Skeletal muscle satellite cell (primary cell): ENCODE data around the gene GRIA3. TPM values are rescaled to one million over a fixed set of nuclear protein-coding genes. Genes with fewer than 3 reads are reported as not detected.

Source experiments
- H3K27me3 ChIP-seq: 2 replicates; pipeline ENCODE4 v1.7.0; 2013; ENCODE audit warnings: low read length; ENCODE audit not compliant: control insufficient read depth, insufficient read depth
- H3K36me3 ChIP-seq: 2 replicates; pipeline ENCODE4 v1.7.0; 2013; ENCODE audit warnings: mild to moderate bottlenecking, control low read depth, low read length; ENCODE audit not compliant: insufficient read depth
- H3K4me1 ChIP-seq: 2 replicates; pipeline ENCODE4 v1.7.0; 2013; ENCODE audit warnings: low read length; ENCODE audit not compliant: control insufficient read depth, insufficient read depth
- H3K4me2 ChIP-seq: 2 replicates; pipeline ENCODE4 v1.7.0; 2013; ENCODE audit warnings: mild to moderate bottlenecking, low read length
- H3K4me3 ChIP-seq: 2 replicates; pipeline ENCODE4 v1.7.0; 2013; ENCODE audit warnings: low read length
- H3K9ac ChIP-seq: 2 replicates; pipeline ENCODE4 v1.7.0; 2013; ENCODE audit warnings: mild to moderate bottlenecking, low read depth, low read length, moderate library complexity
- H3K9me3 ChIP-seq: replicated peaks from 2 replicates; pipeline ENCODE4 v1.7.0; 2013; ENCODE audit warnings: mild to moderate bottlenecking, control low read depth, low read length
- total RNA-seq: library from RNA; depleted of rRNA; stranded (reverse); fragments of >200 nt; gene quantifications from 2 replicates; pipeline ENCODE4 v1.2.3, GENCODE V29; 2012; rRNA removed

GRIA3 gene
- total RNA-seq: 1.0 and 2.0 TPM in 2 replicates

DNA sequence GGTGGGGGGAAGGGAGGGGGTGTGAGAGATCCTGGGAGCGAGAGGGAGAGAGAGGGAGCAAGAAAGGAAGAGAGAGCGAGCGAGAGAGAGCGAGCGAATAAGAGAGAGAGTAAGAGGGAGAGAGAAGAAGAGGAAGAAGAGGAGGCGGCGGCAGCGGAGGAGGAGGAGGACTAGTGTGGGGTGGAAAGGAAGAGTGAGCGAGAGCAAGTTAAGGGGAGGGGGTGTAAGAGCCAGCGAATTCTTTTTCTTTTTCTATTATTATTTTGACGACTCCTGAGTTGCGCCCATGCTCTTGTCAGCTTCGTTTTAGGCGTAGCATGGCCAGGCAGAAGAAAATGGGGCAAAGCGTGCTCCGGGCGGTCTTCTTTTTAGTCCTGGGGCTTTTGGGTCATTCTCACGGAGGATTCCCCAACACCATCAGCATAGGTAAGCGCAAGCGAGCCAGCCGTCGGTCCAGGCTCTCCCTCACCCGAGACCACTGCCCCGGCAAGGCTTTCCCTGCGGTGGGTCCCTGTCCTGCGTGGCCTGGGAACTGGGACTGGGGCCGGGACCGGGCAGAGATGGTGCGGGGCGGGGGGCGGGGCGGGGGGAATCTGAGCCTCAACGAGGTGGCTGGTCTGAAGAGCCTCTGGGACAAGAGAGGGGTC, at the start of gene GRIA3:
TSS of gene GRIA3 (plus strand) at position 60 of the 647 bp plus-strand sequence. CDS start at position 318, 258 bp downstream.
- Histone ChIP-seq H3K4me3 (peak within 1 kb of the TSS; percentile 67), H3K4me2 (peak within 1 kb of the TSS; percentile 79), H3K4me1 (no peaks in the 10 kb centered on the region), H3K9me3 (no peaks in the 10 kb centered on the region), H3K27me3 (no peaks in the 10 kb centered on the region), H3K9ac (peak within 1 kb of the TSS; percentile 35), H3K36me3 (no peaks in the 10 kb centered on the region)

DNA sequence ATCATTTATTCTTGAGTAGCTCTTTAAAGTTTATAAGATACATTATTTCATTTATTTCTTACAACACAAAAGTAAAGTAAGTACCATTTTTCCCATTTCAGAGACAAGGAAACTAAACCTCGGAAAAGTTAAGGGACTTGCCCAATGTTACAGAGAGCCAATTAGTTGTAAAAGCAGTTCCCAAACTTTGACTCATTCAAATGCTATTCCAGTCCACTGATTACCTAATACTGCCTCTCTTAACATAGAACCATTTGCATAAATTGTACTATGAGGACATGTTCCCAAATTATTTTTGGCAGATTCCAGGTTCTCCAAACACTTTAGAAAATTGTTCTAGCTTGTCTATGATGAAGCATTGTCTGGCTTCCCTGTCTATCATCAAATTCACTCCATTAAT, 45.6 kb upstream of the GRIA3 start:
- Histone ChIP-seq H3K9me3 (no peaks in the 10 kb centered on the region), H3K9ac (no peak overlapping the region), H3K4me1 (no peaks in the 10 kb centered on the region), H3K27me3 (no peaks in the 10 kb centered on the region), H3K4me2 (no peak overlapping the region), H3K36me3 (no peaks in the 10 kb centered on the region), H3K4me3 (no peak overlapping the region)

DNA sequence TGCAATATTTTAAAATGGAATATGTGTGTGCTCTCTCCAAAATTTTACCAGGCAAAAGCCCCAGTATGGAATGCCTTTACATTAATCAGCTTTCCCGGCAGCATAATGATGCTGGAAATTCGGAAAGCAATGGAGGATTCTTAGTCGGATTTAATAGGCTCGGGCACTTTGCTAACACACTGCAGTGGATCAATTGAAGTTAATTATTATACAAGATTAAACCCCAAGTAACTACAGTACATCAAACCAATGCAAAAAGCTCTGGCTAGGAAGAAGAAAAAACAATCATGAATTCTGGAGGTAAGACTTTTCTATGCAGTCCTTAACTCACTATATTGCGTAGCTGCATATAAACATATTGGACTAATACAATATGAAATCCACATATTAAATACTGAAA, 43.6 kb upstream of the GRIA3 start:
- no peak overlapping the region for H3K9ac ChIP-seq
- no peaks in the 10 kb centered on the region for H3K4me1 ChIP-seq
- H3K4me2 ChIP-seq: no peak overlapping the region
- H3K9me3 ChIP-seq: no peaks in the 10 kb centered on the region
- no peaks in the 10 kb centered on the region for H3K27me3 ChIP-seq
- H3K36me3 ChIP-seq: no peaks in the 10 kb centered on the region
- no peak overlapping the region for H3K4me3 ChIP-seq

DNA sequence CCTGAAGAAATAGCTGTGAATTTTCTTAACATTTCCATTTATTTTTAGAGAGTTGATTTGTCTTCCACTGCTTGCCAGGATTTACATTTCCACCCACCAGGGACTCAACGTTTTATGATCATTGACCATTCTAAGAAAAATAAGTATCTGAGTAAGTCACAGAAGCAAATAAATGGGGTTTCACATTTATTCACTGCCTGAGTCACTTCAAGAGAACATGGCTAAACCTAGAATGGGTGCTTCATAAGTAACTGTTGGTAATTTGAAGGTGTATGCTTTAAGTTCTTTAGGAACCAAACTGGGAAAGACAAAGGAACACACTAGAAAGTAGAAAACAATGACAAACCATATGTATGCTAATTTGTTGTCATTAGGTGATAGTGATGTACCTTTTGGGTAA, 43.2 kb upstream of the GRIA3 start:
- Histone ChIP-seq H3K4me2 (no peak overlapping the region), H3K4me1 (no peaks in the 10 kb centered on the region), H3K27me3 (no peaks in the 10 kb centered on the region), H3K9ac (no peak overlapping the region), H3K36me3 (no peaks in the 10 kb centered on the region), H3K4me3 (no peak overlapping the region), H3K9me3 (no peaks in the 10 kb centered on the region)

DNA sequence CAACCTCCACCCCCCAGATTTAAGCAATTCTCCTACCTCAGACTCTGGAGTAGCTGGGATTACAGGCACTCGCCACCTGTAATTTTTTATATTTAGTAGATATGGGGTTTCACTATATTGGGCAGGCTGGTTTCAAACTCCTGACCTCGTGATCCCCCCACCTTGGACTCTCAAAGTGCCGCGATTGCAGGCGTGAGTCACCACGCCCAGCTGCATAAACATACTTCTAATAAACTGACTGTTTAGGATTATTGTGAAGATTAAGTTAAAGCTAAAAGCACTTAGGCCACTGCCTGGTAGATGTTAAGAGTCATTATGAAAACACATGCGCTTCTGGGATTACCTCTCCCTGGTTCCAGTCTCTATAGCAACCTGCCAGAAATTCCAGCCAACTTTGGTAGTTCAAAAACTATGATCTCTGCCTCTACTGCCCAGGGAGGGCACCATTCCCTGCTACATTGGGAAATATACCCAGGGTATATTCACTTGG, 30.2 kb upstream of the GRIA3 start:
- no peaks in the 10 kb centered on the region for H3K27me3 ChIP-seq

DNA sequence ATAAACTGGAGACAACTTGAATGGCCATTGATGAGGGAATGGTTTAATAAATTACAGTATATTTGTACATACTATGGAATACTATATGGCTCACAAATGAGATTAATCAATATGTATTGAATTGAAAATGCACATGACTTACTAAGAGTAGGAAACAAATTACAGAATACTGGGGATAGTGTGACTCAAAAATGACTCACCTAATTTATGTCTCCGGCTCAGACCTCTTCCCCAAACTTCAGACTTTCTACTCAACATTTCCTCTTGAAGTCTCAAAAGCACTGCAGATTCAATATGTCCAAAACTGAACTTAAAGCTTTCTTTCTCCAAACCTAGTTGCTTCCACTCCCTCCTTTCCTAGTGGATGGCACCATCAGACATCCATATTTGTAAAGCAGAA, 28.8 kb upstream of the GRIA3 start:
- no peak overlapping the region for H3K4me3 ChIP-seq
- no peak overlapping the region for H3K9ac ChIP-seq
- no peaks in the 10 kb centered on the region for H3K9me3 ChIP-seq
- H3K4me1 ChIP-seq: no peaks in the 10 kb centered on the region
- H3K36me3 ChIP-seq: no peaks in the 10 kb centered on the region
- no peaks in the 10 kb centered on the region for H3K27me3 ChIP-seq
- H3K4me2 ChIP-seq: no peak overlapping the region

More for the DNA sequence above, 30.2 kb upstream of the GRIA3 start:
- Histone ChIP-seq H3K36me3 (no peaks in the 10 kb centered on the region), H3K4me3 (no peak overlapping the region), H3K4me1 (no peaks in the 10 kb centered on the region), H3K4me2 (no peak overlapping the region), H3K9me3 (no peaks in the 10 kb centered on the region), H3K9ac (no peak overlapping the region)

DNA sequence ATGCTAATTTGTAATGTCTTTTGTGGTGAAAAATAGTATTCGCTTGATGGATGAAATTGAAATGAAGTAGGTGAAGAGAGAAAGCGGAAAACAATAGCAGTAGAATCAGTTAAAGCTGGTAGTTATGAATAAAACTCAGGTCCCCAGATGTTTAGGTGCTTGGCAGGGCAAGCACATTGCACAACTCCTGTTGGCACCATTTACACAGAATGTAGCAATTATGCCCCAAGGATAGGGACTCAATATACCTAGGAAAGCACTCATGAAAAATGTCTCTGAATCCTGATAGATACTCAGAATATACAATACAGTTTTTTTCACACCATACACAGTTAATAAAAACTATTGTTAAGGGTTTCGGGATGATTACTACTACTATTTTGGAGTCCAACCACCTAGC, 26.5 kb upstream of the GRIA3 start:
- Histone ChIP-seq H3K36me3 (no peaks in the 10 kb centered on the region), H3K4me1 (no peaks in the 10 kb centered on the region), H3K9me3 (no peaks in the 10 kb centered on the region)

DNA sequence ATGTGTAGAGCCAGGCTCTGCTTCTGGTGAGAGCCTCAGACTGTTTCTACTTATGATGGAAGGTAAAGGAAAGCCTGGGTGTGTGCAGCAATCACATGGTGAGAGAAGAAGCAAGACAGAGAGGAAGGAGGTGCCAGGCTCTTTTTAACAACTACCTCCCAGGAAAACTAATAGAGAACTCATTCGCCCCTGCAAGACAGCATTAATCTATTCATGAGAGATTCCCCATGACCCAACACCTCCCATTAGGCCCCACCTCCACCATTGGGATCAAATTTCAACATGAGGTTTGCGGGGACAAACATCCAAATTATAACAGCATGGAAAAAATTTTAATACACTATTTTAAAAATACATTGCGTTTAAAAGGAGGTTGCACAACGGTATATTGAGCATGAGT, 24.7 kb upstream of the GRIA3 start:
- no peaks in the 10 kb centered on the region for H3K9me3 ChIP-seq
- H3K4me3 ChIP-seq: no peak overlapping the region
- H3K27me3 ChIP-seq: no peaks in the 10 kb centered on the region
- H3K36me3 ChIP-seq: no peaks in the 10 kb centered on the region
- no peak overlapping the region for H3K4me2 ChIP-seq
- no peaks in the 10 kb centered on the region for H3K4me1 ChIP-seq
- H3K9ac ChIP-seq: no peak overlapping the region

More for the DNA sequence above, 26.5 kb upstream of the GRIA3 start:
- Histone ChIP-seq H3K4me2 (no peak overlapping the region), H3K27me3 (no peaks in the 10 kb centered on the region), H3K4me3 (no peak overlapping the region), H3K9ac (no peak overlapping the region)

DNA sequence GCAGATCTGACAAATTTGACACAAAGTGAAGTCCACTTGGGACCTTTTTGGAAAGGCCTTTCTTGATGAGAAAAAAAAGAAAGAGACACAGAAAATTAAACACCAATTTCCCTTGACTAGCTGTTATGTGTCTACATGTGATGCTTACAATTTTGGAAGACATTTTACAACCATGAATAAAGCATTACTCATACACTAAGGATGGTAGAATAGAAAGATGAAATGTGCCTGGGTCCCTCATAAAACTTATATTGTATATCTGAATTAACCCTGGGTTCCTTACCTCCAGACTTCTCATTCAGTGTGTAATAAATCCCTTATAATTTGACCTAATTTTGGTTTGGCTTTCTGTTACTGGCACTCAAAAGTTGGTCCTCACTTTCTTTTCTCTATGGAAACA, 16.5 kb upstream of the GRIA3 start:
- no peaks in the 10 kb centered on the region for H3K27me3 ChIP-seq
- H3K9me3 ChIP-seq: no peaks in the 10 kb centered on the region
- no peak overlapping the region for H3K4me3 ChIP-seq
- H3K4me2 ChIP-seq: no peak overlapping the region
- H3K36me3 ChIP-seq: no peaks in the 10 kb centered on the region
- H3K4me1 ChIP-seq: no peaks in the 10 kb centered on the region
- H3K9ac ChIP-seq: no peak overlapping the region

DNA sequence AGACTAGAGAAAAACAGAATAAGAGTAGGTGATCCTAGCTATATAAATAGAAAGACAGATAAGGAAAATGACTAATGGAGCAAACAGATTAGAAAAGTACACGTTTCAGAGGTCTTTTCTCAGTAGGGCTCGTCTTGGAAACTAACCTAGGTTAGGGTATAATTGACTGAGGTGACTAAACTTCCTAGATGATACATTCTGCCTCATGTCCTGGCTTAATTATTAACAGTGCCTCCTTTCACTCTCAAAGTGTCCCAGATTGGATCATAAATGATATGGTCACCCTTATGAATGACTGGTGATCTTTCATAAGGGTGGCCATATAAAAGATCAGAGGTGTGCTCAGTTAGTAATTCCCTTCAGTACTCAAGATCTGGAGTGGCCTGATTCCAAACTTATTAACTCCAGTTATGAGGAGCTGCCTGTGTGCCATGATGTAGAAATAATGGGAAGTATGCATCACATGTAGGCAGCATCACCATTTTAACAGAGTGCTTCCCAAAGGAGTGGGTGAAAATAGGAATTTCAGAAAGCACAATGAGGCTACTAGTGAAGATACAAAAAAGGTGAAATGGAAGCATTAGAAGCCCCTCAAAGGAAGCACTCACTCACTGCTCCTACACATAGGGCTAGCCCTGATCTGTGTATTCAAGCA, 14.7 kb upstream of the GRIA3 start:
- Histone ChIP-seq H3K4me2 (no peak overlapping the region), H3K9ac (no peak overlapping the region), H3K4me3 (no peak overlapping the region), H3K36me3 (no peaks in the 10 kb centered on the region), H3K27me3 (no peaks in the 10 kb centered on the region), H3K9me3 (no peaks in the 10 kb centered on the region), H3K4me1 (no peaks in the 10 kb centered on the region)

DNA sequence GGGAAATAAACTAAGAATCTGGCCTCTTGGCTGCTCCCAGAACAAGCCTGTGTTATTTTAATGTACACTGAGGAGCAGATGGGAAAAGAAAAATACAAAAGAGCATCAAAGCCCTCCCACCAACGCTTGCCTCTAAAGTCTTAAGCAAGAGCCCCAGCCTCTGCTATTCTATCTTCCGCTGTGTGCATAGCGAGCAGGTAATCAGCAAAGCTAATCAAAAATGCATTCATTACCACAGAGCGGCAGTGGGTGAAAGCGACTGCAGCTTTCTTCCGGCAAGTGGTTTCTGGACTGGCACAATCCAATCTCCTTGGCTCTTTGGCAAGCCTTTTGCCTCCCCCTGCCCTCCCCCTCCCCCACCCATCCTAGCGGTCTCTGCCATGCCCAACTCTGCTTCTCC, 13.5 kb upstream of the GRIA3 start:
- no peaks in the 10 kb centered on the region for H3K36me3 ChIP-seq
- H3K27me3 ChIP-seq: no peaks in the 10 kb centered on the region
- H3K4me3 ChIP-seq: no peak overlapping the region
- H3K4me2 ChIP-seq: no peak overlapping the region
- no peak overlapping the region for H3K9ac ChIP-seq
- H3K9me3 ChIP-seq: no peaks in the 10 kb centered on the region
- no peaks in the 10 kb centered on the region for H3K4me1 ChIP-seq

DNA sequence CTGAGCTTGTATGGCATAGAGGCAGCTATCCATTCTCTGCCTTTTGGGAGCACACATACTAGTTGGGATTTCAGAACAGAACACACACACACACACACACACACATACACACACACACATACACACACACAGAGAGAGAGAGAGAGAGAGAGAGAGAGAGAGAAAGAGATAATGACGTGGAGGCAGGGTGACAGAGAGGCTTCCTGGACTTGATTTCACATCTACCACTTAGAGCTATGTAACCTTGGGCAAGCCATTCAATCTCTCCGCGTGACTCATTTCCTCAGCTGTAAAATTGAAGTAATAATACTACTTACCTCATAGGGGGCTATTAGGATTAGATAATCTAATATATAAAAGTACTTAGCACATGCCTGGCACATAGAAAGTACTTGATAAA, 12.3 kb upstream of the GRIA3 start:
- Histone ChIP-seq H3K4me3 (no peak overlapping the region), H3K27me3 (no peaks in the 10 kb centered on the region), H3K9ac (no peak overlapping the region), H3K4me1 (no peaks in the 10 kb centered on the region), H3K4me2 (no peak overlapping the region), H3K36me3 (no peaks in the 10 kb centered on the region), H3K9me3 (no peaks in the 10 kb centered on the region)
